Endothelial cell of umbilical vein (primary cell): ENCODE measurements around the gene SLC12A7. TPM values are rescaled to one million over a fixed set of nuclear protein-coding genes. Genes with fewer than 3 reads are reported as not detected.

ENCODE experiments used
- BruUV-seq: library from RNA; stranded (reverse); fragments of 400-500 nt; replicated peaks from 2 replicates; lab custom pipeline; 2021; lab: Mats Ljungman, UMichigan
- CTCF ChIA-PET: fragments of 300-600, 350-600 bp; sonication (Branson Sonifier 250); formaldehyde crosslinking; loops from one replicate; lab custom pipeline; 2021; ENCODE audit warnings: antibody characterized with exemption, inconsistent platforms; lab: Charles Lee
- POLR2A ChIA-PET: fragments of 300-600, 350-600 bp; sonication (Branson Sonifier 250); formaldehyde crosslinking; loops from one replicate; lab custom pipeline; 2021; ENCODE audit warnings: antibody characterized with exemption, inconsistent platforms; lab: Charles Lee
- DNase-seq: peaks from one replicate; pipeline ENCODE4 v3.0.0-alpha.2; 2011; ENCODE audit warnings: low read depth, low spot score
- FAIRE-seq: peaks from 2 replicates; lab custom pipeline; 2011; peaks lifted over from hg19 to GRCh38; lab: Jason Lieb, UNC
- H2AFZ ChIP-seq: 2 replicates; pipeline ENCODE4 v1.6.0; 2012; ENCODE audit warnings: low read depth, low read length, control low read depth, inconsistent platforms
- H3K27ac ChIP-seq: 2 replicates; pipeline ENCODE4 v1.5.1; 2011; ENCODE audit warnings: low read depth, mild to moderate bottlenecking, control low read depth, low read length, moderate library complexity; ENCODE audit not compliant: insufficient read depth
- H3K27me3 ChIP-seq, 2 experiments: 2 replicates each; pipeline versions ENCODE4 v1.6.0 to v1.6.1; 2011; ENCODE audit warnings: low read length in 2 of 2, mixed read lengths in 1 of 2; ENCODE audit not compliant: control insufficient read depth in 2 of 2, insufficient read depth in 2 of 2
- H3K36me3 ChIP-seq, 2 experiments: 2 replicates in 1 of 2; 3 replicates in 1 of 2; pipeline ENCODE4 v1.5.1; 2011; ENCODE audit warnings: low read length in 2 of 2, mild to moderate bottlenecking in 1 of 2, moderate library complexity in 1 of 2; ENCODE audit not compliant: control insufficient read depth in 2 of 2, insufficient read depth in 2 of 2; ENCODE audit errors: extremely low read depth in 1 of 2
- H3K4me1 ChIP-seq: 3 replicates; pipeline ENCODE4 v1.5.1; 2011; ENCODE audit warnings: mild to moderate bottlenecking, low read length; ENCODE audit not compliant: control insufficient read depth, insufficient read depth; ENCODE audit errors: extremely low read depth
- H3K4me2 ChIP-seq: 2 replicates; pipeline ENCODE4 v1.6.1; 2011; ENCODE audit warnings: low read length, control low read depth, mixed read lengths; ENCODE audit not compliant: insufficient read depth
- H3K4me3 ChIP-seq, 3 experiments: fragments of 200-600 bp in 1 of 3; sonication (generic), shearing (Covaris generic) in 1 of 3; replicated peaks in 1 of 3; 2 replicates each; pipeline ENCODE4 v1.5.1; 2011 to 2016; ENCODE audit warnings: control low read depth in 3 of 3, low read length in 3 of 3, mild to moderate bottlenecking in 2 of 3, inconsistent platforms in 1 of 3, low read depth in 1 of 3, moderate library complexity in 1 of 3; ENCODE audit not compliant: insufficient read depth in 1 of 3
- H3K79me2 ChIP-seq: 2 replicates; pipeline ENCODE4 v1.6.0; 2012; ENCODE audit warnings: low read length, inconsistent platforms; ENCODE audit not compliant: control insufficient read depth, insufficient read depth
- H3K9ac ChIP-seq: replicated peaks from 2 replicates; pipeline ENCODE3; 2011; ENCODE audit warnings: low read length, control low read depth; ENCODE audit not compliant: insufficient read depth; ENCODE audit errors: extremely low read depth
- H3K9me1 ChIP-seq: replicated peaks from 3 replicates; pipeline ENCODE4 v1.6.0; 2011; ENCODE audit warnings: mild to moderate bottlenecking, low read length; ENCODE audit not compliant: control insufficient read depth, insufficient read depth; ENCODE audit errors: extremely low read depth
- H3K9me3 ChIP-seq: replicated peaks from 2 replicates; pipeline ENCODE4 v1.5.1; 2012; ENCODE audit warnings: low read length, inconsistent platforms; ENCODE audit not compliant: control insufficient read depth, insufficient read depth
- H4K20me1 ChIP-seq: replicated peaks from 2 replicates; pipeline ENCODE3; 2011; ENCODE audit warnings: mild to moderate bottlenecking, low read length; ENCODE audit not compliant: control insufficient read depth, insufficient read depth; ENCODE audit errors: extremely low read depth
- CTCF ChIP-seq, 2 donors: IDR thresholded peaks; 1 replicate in 1 of 2; 2 replicates in 1 of 2; pipeline ENCODE4 v1.5.1; 2011; ENCODE audit warnings: low read length in 2 of 2, mild to moderate bottlenecking in 2 of 2, moderate library complexity in 2 of 2, control low read depth in 1 of 2, inconsistent platforms in 1 of 2, low read depth in 1 of 2; ENCODE audit not compliant: insufficient read depth in 1 of 2; ENCODE audit errors: extremely low read depth in 1 of 2
- FOS ChIP-seq: IDR thresholded peaks from 2 replicates; pipeline ENCODE4 v1.6.1; 2011; ENCODE audit warnings: mild to moderate bottlenecking, low read length, moderate library complexity, borderline replicate concordance; ENCODE audit not compliant: insufficient read depth
- JUN ChIP-seq: IDR thresholded peaks from 2 replicates; pipeline ENCODE4 v1.6.1; 2011; ENCODE audit warnings: borderline replicate concordance, low read depth; ENCODE audit not compliant: insufficient read length, insufficient read depth
- MYC ChIP-seq: IDR thresholded peaks from one replicate; pipeline ENCODE4 v1.6.1; 2011; ENCODE audit warnings: mild to moderate bottlenecking, low read depth, low read length
- POLR2A ChIP-seq: IDR thresholded peaks from 2 replicates; pipeline ENCODE4 v1.6.1; 2012; ENCODE audit warnings: low read depth, mild to moderate bottlenecking, control low read depth, low read length
- POLR2AphosphoS5 ChIP-seq: IDR thresholded peaks from 2 replicates; pipeline ENCODE4 v1.6.1; 2012; ENCODE audit warnings: low read depth, mild to moderate bottlenecking, control low read depth, low read length, moderate library complexity; ENCODE audit not compliant: insufficient read depth
- dilution Hi-C: fragments of 300-500 bp; cut with MboI; formaldehyde crosslinking; loops from one replicate; pipeline ENCODE4 v1.15.0; 2019; ENCODE audit warnings: low sequenced_read_pairs; ENCODE audit not compliant: extremely low pct_ligation_motif_present
- intact Hi-C: fragments of 100-400 bp; cut with micrococcal nuclease; formaldehyde crosslinking; loops from one replicate; pipeline ENCODE4 v1.10.0; 2022
- polyA plus RNA-seq, 4 experiments: library from polyadenylated mRNA; depleted of rRNA in 3 of 4; stranded (reverse) in 3 of 4; unstranded in 1 of 4; fragments of >200 nt; gene quantifications; 2 replicates each; pipeline versions ENCODE4 v1.2.1 to v1.2.3, GENCODE V29; 2011 to 2012; ENCODE audit warnings: missing spikeins in 1 of 4
- total RNA-seq: library from RNA; stranded (reverse); gene quantifications from 2 replicates; pipeline ENCODE4 v1.2.3, GENCODE V29; 2021

SLC12A7 gene
- total and polyA plus RNA-seq, 2 donors (not counting 3 experiments of a cell fraction or from before 2014, with no cell fraction given) = 16.4 to 38.8 TPM

DNA sequence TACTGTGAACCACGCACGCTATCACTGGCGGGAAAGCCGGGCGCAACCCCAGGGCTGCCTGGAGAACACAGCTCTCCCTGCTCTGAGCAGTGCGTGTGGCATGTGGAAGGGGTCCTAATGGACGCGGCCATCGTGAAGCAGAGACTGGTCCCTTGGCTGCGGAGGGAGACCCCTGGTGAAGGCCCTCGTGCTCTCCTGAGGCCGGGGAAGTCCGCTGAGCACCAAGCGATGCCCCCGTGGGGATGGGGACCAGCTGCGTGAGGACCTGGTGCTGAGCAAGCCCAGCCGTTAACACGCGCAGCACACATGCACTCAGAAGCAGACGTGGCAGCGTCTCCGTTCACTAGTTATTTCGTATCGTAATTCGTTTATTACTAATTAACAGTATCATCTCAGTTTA, 24.4 kb downstream of the SLC12A7 start:
- no TSS peak for BruUV-seq
- CTCF ChIA-PET = no interaction called here

More for the DNA sequence above, 24.4 kb downstream of the SLC12A7 start:
- H4K20me1 ChIP-seq = no peaks in the 10 kb centered on the region
- no peak overlapping the region for H3K4me3 ChIP-seq
- H2AFZ ChIP-seq = no peak overlapping the region
- no peaks in the 10 kb centered on the region for H3K27me3 ChIP-seq
- H3K27ac ChIP-seq = no peak overlapping the region
- intact Hi-C loops (no loop called here), dilution Hi-C loops (no loop called here)
- H3K4me2 ChIP-seq = no peak overlapping the region
- TF ChIP-seq POLR2A (no peak), MYC (no peak), JUN (no peak), FOS (no peak), CTCF (IDR thresholded peaks at IDR 0.05; ENCODE audit: extremely low read depth in 1 of 2, insufficient read depth in 1 of 2, low read depth in 1 of 2, low read length in 2 of 2) (no peak), POLR2AphosphoS5 (no peak)
- H3K4me1 ChIP-seq = no peaks in the 10 kb centered on the region
- POLR2A ChIA-PET = no interaction called here
- H3K36me3 ChIP-seq = peaks cover 3 to 11% of the 10 kb centered on the region in 2 experiments
- H3K9me3 ChIP-seq = no peaks in the 10 kb centered on the region
- FAIRE-seq (no peak), DNase-seq (no peak)
- no peaks in the 10 kb centered on the region for H3K9me1 ChIP-seq
- H3K79me2 ChIP-seq = no peaks in the 10 kb centered on the region
- no peak overlapping the region for H3K9ac ChIP-seq
